DLD1 (cell line): ENCODE measurements around the gene UXS1.

Source experiments
- in situ Hi-C: cut with HindIII; loops from 2 replicates; pipeline ENCODE4 v1.10.0; 2017; ENCODE audit warnings: low sequenced_read_pairs

The UXS1 gene

GRCh38 chr2:106094131-106094841, 99.8 kb downstream of the UXS1 start:
- in situ Hi-C loops, result no loop called here

GRCh38 chr2:106090916-106091618, 103.0 kb downstream of the UXS1 start:
- in situ Hi-C loops, result no loop called here

GRCh38 chr2:106089611-106090010, 104.5 kb downstream of the UXS1 start:
- in situ Hi-C loops, result no loop called here

- in situ Hi-C loops, result no loop called here
Observed at GRCh38 chr2:106085181-106085940, 108.7 kb downstream of the UXS1 start.

- in situ Hi-C loops, result no loop called here
Observed at GRCh38 chr2:106080959-106081358, 113.1 kb downstream of the UXS1 start.

- in situ Hi-C loops, result no loop called here
Observed at GRCh38 chr2:106078096-106078495, 116.0 kb downstream of the UXS1 start.

- in situ Hi-C loops, result no loop called here
Observed at GRCh38 chr2:106076941-106077340, 117.2 kb downstream of the UXS1 start.

- in situ Hi-C loops, result no loop called here
Observed at GRCh38 chr2:106075048-106075447, 119.1 kb downstream of the UXS1 start.

- in situ Hi-C loops, result no loop called here
Observed at GRCh38 chr2:106073678-106074406, 120.3 kb downstream of the UXS1 start.

- in situ Hi-C loops, result no loop called here
Observed at GRCh38 chr2:106070181-106070580, 123.9 kb downstream of the UXS1 start.

GRCh38 chr2:106068451-106068850, 125.7 kb downstream of the UXS1 start:
- in situ Hi-C loops, result no loop called here

- in situ Hi-C loops, result no loop called here
Observed at GRCh38 chr2:106065983-106066820, 127.9 kb downstream of the UXS1 start.

GRCh38 chr2:106065268-106065982, 128.7 kb downstream of the UXS1 start:
- in situ Hi-C loops, result no loop called here

- in situ Hi-C loops, result no loop called here
Observed at GRCh38 chr2:106063181-106063580, 130.9 kb downstream of the UXS1 start.

- in situ Hi-C loops, result no loop called here
Observed at GRCh38 chr2:106062627-106063026, 131.5 kb downstream of the UXS1 start.

- in situ Hi-C loops, result no loop called here
Observed at GRCh38 chr2:106061611-106062349, 132.3 kb downstream of the UXS1 start.

GRCh38 chr2:106059416-106060065, 134.6 kb downstream of the UXS1 start:
- in situ Hi-C loops, result no loop called here

GRCh38 chr2:106058469-106059137, 135.5 kb downstream of the UXS1 start:
- in situ Hi-C loops, result no loop called here
